ENCODE results near the gene SMARCAL1.
"Not testable (repeated sequence)": the region's sequence is repeated elsewhere in the genome, so short reads cannot be mapped to it uniquely, and the experiment has no call there.

SMARCAL1 gene

DNA sequence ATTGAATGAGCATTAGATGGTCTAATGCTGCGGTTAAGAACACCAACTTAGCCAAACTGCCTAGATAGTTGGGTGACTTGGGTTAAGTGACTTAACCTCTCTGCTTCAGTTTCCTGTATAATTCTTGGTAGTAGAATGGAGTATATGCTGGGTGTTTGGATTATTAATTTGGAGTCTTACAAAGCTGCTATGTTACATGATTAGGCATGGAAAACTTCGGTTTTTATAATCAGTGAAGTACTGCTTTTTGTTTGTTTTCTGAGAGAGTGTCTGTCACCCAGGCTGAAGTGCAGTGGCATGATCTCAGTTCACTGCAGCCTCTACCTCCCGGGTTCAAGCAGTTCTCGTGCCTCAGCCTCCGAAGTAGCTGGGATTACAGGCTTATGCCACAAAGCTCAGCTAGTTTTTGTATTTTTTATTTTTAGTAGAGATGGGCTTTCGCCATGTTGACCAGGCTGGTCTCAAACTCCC is 90.9 kb downstream of the SMARCAL1 start:
- DNase-seq = no peak

DNA sequence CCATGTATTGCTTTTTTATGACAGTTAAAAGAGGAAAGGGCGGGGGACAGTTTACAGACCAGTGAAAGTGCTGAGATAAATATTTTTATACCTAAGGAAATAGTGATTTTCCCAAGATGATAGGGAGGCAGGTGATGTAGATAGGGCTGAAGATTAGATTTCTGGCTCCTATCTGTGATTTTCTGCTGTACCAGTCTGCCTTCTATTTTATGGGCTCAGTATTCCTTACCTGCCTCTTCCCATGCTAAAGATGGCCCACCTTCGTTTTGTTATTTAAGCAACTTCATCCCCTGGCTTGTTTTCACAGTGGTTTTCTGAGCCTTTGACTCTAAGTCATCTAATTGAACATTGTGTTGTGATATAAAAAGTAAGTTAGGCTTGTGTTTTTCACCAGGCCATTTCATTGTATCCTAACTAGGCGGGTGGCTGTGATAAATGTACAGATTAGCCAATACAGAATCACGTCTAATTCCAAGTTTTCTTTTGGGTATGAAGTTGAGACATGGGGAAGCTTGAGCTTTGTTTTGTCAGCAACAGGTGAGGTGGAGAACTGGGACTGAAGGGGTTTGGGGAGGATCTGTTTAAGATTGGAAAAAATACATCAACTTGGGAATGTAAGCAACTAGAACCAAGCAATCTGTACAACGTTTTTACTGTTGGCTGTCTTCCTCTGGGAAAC is 91.6 kb downstream of the SMARCAL1 start:
- DNase-seq = no peak

DNA sequence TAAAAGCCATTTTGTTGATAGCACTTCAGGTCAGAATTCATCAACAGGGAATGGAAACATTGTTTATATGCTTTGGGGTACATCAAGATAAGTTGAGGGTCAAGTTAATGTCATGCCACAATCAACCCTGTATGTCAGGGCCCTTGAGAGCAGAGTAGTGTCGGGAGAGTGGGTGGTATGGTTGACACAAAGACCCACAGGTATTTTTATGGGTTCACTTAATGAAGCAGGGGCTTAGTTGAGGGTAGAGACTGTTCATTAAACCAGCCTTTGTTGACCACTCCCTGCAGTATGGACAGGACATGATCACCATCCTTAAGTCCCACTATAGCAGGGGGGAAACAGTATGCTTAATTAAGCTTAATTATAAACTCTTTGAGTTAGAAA is 92.1 kb downstream of the SMARCAL1 start:
- DNase-seq = no peak

DNA sequence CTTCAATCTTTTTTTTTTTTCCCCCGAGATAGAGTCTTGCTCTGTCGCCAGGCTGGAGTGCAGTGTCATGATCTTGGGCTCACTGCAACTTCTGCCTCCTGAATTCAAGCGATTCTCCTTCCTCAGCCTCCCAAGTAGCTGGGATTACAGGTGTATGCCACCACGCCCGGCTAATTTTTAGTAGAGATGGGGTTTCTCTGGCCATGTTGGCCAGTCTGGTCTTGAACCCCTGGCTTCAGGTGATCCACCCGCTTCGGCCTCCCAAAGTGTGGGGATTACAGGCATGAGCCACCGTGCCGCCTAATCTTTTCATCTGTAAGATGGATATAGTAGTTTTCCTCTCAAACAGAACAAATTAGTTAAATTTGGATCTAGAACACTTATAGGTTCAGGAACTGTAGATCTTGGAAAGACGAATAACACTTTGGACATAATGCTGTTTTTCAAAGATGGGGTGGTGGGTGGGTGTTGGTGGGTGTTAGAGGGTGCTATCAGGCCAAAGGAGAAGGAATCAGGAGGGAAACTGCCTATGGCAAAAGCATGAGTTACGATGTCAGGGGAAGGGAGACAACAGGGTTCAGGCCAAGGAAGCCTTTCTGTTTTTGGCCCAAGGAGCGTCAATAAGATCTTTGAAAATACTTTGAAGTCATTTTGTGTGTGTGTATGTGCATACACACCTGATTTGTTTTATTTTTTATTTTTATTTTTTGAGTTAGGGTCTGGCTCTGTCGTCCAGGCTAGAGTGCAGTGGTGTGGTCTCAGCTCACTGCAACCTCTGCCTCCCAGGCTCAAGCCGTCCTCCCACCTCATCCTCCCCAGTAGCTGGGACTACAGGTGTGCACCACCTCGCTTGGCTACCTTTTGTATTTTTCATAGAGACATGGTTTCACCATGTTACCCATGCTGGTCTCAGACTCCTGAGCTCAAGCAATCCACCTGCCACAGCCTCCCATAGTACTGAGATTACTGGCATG is 93.1 kb downstream of the SMARCAL1 start:
- DNase-seq = no peak

DNA sequence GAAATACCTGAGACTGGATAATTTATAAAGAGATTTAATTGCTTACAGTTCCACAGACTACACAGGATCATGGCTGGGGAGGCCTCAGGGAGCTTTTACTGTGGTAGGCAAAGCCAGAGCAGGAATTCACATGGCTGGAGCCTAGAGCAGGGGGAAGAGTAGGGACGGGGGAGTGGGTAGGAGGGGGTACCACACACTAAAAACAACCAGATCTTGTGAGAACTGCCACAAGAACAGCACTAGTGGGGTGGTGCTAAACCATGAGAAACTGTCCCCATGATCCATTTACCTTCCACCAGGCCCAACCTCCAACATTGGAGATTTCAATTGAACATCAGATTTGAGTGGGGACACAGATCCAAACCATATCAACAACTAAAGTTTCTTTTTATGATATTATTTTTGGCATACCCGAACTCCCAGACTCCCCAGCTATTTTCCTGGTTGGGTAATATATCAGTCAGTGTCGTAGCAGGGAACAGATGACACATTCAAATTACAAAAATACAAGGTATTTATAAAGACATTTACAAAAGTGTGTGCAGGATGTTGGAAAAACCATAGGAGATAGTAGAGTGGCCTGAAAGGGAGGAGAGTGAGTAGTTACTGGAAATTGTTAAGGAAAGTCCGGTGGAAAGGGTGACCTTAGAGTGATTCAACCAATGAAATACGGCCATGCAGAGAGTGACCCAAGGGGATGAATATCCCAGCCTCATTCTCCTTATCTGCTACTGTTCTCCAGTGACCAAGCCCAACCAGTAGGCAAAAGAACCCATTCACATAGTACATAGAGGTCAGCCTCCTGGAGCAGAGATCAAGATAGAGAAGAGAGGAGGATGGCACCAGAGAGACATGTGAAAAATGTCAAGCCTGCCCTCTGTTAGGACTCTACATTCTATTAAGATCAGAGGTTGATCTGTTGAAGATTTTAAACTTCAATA is 95.2 kb downstream of the SMARCAL1 start:
- no peak for DNase-seq

DNA sequence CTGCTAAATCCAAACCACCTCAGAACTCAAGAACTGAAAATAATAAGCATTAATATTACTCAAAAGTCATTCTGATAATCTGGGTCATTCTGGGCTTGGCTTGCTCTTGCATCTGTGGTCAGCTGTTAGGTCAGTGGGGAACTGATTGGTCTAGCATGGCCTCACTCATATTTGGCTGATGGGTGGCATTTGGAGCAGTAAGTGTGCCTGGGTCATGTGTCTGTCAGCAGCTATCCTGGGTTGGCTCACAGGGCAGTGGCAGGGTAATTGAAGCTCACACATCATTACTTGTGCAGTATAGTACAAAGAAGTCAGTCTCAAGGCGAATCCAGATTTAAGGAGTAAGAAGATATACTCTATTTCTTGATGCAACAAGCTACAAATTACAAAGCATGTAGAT is 95.9 kb downstream of the SMARCAL1 start:
- no peak for DNase-seq

DNA sequence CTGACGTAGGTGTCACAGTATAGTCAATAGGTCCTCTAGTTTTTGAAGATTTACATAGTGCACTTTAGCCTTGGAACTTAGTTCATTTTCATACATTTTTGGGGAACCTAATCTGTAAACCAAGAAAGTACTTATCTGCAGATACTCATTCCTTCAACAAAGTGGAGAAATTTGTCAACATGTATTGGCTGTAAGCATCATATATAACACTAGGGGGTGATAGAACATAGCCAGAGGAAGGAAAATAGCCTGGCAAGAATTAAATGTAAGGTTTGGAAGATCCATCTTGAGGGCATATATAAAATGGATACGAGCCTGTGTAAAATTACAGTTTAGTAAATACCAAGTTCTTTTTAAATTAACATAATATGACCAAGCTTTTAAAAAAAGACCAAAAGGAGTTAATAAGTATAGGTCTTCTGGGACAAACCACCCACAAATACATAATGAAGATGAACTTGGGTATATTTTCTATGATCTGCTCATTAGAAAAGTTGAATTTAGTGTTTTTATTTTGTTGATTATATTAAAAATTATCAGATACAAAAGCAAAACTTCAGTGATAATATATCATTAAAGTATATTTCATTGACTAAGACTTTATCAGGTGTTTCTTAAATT is 104.6 kb downstream of the SMARCAL1 start:
- no peak for DNase-seq

DNA sequence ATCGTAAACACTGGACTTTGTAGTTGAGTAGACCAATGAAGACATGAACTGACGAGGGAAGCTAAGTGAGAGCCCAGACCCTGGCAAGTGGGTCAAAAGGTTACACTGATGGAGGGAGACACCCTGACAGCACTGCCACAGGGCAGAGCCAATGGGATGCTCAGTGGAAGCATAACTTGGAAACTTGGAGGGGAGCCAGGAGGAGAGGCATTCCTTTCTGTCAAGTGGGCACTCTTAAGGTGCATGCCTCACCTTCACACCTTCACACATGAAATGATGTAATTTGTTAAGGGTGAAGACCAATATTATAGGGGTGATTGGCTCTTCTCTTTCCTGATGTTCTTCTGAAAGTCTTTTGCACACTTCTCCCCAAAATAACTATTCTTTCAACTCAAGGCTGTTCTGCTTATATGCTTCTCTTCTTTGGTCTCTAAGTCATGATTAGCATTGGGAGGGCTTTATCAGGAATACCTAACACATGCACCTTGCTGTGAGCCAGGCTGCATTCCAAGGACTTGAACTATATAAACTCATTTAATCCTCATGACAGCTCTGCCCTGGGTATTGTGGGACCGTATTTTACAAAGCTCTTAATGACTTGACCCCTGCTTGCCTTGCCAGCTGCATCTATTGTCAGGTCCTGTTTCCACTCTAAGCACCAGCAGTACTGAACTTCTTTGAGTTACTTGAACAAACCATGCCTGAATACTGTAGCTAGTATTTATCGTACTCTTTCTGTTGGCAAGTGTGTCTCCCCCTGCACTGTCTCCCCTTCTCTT is 105.4 kb downstream of the SMARCAL1 start:
- DNase-seq = no peak

DNA sequence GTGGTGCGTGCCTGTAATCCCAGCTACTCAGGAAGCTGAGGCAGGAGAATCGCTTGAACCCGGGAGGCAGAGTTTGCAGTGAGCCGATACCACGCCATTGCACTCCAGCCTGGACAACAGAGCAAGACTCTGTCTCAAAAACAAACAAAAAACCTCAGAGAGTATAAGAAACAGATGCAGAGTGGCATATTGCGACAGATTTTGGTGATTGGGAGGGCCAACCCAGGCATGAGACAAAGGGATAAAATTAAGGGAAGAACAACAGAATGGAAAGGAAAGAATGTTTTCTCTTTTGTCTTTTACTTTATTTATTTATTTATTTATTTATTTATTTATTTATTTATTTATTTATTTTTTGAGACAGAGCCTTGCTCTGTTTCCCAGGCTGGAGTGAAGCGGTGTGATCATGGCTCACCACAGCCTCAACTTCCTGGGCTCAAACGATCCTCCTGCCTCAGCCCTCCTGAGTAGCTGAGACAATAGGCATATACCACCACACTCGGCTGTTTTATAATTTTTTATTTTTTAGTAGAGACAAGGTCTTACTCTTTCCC is 106.4 kb downstream of the SMARCAL1 start:
- DNase-seq = not testable (repeated sequence)

DNA sequence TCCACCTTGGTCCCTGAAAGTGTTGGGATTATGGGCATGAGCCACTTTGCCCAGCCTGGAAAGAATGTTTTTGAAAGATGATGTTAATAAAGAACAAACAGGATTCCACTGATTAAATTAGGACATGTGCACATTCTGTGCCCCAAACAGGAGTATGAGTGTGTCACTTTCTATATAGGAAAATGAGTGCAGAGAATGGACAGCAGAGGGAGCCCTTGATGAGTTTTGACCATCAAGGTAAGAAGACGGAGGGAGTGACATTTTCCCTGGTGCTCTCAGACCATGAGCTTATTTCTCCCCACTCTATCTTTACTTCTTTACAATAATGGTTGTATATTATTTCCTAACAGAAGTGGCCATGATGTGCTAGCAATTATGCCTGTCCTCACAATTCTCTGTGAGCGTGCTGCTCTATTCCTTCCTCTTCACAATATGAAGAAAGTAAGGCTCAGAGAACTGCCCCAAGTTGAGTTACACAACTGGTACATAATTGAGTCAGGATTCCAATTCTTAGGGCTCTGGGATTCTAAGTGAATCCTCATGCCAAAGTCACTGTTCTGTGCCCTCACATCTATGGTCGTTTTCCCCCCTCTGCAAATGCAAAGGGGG is 107.0 kb downstream of the SMARCAL1 start:
- DNase-seq = peak; percentile 39

DNA sequence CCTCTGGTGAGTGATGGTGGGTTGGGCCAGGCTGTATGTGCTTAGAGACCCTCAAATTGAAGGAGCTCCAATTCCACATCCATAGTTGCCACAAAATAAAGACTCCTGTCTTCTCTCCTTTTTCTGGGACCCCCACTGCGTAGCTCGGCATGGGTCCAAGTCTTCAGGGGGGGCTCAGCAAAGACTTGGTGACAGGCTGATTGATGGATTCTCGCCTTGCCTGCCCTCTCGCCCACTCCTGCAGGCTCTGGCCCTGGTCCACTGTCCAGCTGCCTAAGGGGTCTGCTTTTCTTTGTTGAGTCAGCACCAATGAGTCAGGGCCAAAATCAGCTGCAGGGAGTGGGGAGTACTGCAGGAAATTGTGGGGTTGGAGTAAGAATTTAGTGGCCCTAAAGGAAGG is 107.8 kb downstream of the SMARCAL1 start:
- no peak for DNase-seq

DNA sequence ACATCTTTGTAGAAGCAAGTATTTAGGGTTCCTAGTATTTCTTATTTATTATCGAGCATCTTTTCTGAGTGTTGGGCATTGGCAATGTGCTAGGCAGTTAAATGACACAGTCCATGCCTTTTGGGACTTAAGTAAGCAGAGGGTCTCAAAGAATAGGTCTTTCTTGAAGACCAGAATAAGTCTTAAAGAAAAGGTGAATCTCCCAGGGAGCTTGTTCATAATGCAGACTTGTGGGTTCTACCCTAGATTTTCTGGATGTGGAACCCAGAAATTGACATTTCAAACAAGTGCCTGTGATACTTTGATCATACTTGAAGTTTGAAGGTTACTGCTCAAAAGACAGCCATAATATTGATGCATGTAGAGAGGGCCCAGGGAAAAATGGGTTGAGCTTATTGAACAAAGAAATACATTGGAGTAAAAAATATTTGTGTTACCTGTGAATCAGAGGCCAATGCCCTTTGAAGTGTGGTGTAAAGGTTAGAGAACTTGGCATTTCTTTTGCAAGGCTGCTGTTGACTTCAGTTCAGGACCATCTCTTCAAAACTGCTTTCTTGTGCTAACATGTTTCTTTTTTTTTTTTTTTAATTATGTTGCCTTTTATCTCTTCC is 110.7 kb downstream of the SMARCAL1 start:
- no peak for DNase-seq

DNA sequence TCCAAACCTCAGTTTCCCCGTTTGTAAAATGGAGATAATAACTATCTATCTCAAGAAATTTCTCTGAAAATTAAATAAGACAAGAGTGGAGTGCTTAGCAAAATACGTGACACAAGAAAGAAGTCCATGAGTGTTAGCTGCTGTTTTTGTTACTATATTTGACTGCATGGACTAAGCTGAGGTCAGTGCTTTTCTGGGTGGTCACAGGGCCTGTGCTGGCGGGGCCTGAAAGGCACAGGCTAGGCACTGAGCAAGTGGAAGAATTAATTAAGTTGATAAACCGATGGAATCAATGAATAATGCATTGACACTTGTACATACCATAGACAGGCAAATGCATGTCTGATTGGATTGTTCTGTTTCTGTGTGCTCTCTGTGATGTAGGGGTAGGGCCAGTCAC is 113.7 kb downstream of the SMARCAL1 start:
- no peak for DNase-seq

DNA sequence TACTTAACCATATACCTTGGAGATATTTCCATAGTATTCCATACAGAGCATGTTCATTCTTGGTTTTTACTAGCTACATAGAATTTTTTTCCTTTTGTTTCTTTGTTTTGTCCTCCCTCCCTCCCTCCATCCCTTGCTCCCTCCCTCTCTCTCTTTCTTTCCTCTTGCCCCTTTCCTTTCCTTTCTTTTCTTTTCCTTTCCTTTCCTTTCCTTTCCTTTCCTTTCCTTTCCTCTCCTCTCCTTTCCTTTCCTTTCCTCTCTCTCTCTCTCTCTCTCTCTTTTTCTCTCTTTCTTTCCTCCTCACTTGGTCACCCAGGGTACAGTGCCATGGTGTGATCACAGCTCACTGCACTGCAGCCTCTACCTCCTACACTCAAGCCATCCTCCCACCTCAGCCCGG is 114.7 kb downstream of the SMARCAL1 start:
- no peak for DNase-seq

DNA sequence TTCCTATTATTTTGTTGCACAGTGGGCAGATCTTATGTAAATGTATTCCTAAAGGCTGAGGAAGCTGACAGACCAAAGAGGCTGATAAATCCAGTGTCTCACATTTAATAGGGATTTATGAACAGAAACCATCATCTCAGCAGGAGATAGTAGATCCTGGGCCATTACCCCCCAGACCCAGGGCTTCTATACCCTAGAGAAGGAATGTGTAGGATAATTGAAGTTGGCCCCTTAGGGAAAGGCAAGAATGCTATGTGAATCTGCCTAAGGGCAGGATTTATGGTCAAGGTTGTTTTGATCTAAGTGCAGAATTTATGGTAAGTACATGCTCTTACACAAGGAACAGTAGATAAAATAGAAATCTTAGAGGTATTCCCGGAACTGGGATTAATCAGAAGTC is 115.3 kb downstream of the SMARCAL1 start:
- DNase-seq = no peak

DNA sequence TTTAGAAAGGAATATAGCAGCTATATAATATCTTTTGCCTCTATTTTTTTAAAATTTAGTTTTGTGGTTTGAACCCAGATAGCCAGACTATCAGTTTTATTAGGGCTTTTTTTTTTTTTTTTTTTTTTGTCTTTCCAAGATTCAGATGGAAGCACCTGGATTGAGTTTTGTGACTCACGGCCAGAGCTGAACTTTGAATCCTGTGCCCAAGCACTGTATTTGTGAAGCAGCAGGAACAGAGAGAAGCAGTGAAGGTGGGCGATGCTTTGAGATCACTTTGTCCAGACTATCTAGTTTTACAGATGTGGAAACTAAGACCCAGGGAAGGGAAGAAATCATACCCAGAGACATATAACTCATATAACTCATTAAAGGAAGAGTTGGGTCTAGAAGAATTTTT is 120.3 kb downstream of the SMARCAL1 start:
- no peak for DNase-seq

Data from stimulated activated CD4-positive, alpha-beta T cell treated with anti-CD3 and anti-CD28 coated beads, Interleukin-1b, Interleukin-23, amount 100 ng/mL, for 48 hours (primary cell).